Measurements from ENCODE around the gene NSD2.

DNA sequence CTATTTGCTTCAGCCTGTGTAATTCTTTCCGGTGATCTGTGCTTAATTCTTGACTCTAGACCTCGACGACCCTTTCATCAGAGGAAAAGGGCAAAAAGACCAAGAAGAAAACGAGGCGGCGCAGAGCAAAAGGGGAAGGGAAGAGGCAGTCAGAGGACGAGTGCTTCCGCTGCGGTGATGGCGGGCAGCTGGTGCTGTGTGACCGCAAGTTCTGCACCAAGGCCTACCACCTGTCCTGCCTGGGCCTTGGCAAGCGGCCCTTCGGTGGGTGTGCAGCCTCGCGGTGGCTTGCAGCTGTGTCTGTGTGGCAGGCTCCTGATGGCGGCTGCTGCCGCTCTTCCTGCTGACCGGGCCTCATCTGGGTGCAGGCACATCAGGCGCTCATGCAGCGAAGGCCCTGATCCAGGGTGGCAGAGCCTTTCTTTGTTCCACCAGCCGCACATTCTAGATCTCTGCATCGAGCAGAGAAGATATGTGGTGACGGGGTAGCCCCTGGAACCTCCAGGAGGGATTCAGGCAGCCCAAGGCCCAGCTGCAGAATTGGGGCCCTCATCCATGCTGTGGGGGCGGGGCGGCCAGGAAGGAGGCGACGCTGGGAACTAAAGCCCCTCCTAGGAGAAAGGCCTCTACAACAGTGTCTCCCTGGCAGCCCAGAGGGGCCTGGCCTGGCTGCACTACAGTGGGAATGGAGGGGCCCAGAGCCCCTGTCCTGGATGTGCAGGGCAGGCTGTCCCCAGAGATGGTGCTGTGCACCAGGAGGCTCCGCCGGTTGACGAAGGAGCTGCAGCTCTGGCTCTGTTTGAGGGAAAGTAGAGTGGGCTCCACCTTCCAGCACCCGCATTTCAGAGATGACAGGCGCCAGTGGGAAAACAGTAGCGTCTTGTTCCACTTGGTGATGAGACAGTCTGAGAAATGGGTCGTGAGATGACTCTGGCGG is 105.5 kb downstream of the NSD2 start:
- no peak for TF ChIP-seq CTCF (IDR thresholded peaks at IDR 0.05 in 2 of 3, conservative IDR thresholded peaks at IDR 0.05 in 1 of 3; ENCODE audit: insufficient read depth in 2 of 3, low read depth in 1 of 3, low read length in 3 of 3)
- TF ChIP-seq ESRRA (IDR thresholded peaks at IDR 0.05; ENCODE audit: borderline replicate concordance, low read depth), result no peak

Data from K562 (cell line).